GM21447 (cell line): ENCODE results near the gene LHFPL2.

Experiments used
- ATAC-seq: cut with Tn5 transposase; IDR thresholded peaks from one replicate; pipeline ENCODE4 v1.9.1; 2021; ENCODE audit not compliant: unreplicated experiment

LHFPL2 gene

GRCh38 chr5:78547183-78547582 is 101.4 kb downstream of the LHFPL2 start:
- ATAC-seq = no peak

GRCh38 chr5:78546276-78546996 is 102.1 kb downstream of the LHFPL2 start:
- ATAC-seq = no peak

GRCh38 chr5:78545406-78545805 is 103.2 kb downstream of the LHFPL2 start:
- no peak for ATAC-seq

- ATAC-seq = no peak
Observed at GRCh38 chr5:78544561-78545201, 103.9 kb downstream of the LHFPL2 start.

GRCh38 chr5:78543916-78544315 is 104.7 kb downstream of the LHFPL2 start:
- ATAC-seq = no peak

GRCh38 chr5:78543292-78543691 is 105.3 kb downstream of the LHFPL2 start:
- no peak for ATAC-seq

- ATAC-seq = no peak
Observed at GRCh38 chr5:78542321-78542840, 106.2 kb downstream of the LHFPL2 start.

GRCh38 chr5:78541086-78541654 is 107.4 kb downstream of the LHFPL2 start:
- no peak for ATAC-seq

GRCh38 chr5:78540335-78541085 is 108.1 kb downstream of the LHFPL2 start:
- no peak for ATAC-seq

- no peak for ATAC-seq
Observed at GRCh38 chr5:78538240-78538850, 110.2 kb downstream of the LHFPL2 start.

GRCh38 chr5:78537821-78538220 is 110.8 kb downstream of the LHFPL2 start:
- no peak for ATAC-seq

GRCh38 chr5:78537411-78537810 is 111.2 kb downstream of the LHFPL2 start:
- no peak for ATAC-seq

- no peak for ATAC-seq
Observed at GRCh38 chr5:78536661-78537196, 111.8 kb downstream of the LHFPL2 start.

- no peak for ATAC-seq
Observed at GRCh38 chr5:78534905-78535200, 113.7 kb downstream of the LHFPL2 start.

- no peak for ATAC-seq
Observed at GRCh38 chr5:78534148-78534904, 114.2 kb downstream of the LHFPL2 start.

- no peak for ATAC-seq
Observed at GRCh38 chr5:78533356-78533755, 115.2 kb downstream of the LHFPL2 start.

- no peak for ATAC-seq
Observed at GRCh38 chr5:78530342-78531096, 118.1 kb downstream of the LHFPL2 start.

GRCh38 chr5:78527925-78528324 is 120.6 kb downstream of the LHFPL2 start:
- ATAC-seq = no peak

- no peak for ATAC-seq
Observed at GRCh38 chr5:78527054-78527859, 121.3 kb downstream of the LHFPL2 start.
